ENCODE data around the gene EZH2. TPM values are rescaled to one million over a fixed set of nuclear protein-coding genes. Genes with fewer than 3 reads are reported as not detected.

The EZH2 gene
- total and polyA plus RNA-seq, 12 donors, result 0.53 to 4.6 (median 1.4) TPM

GRCh38 chr7:148849393-148850098 is 34.5 kb downstream of the EZH2 start:
- Histone ChIP-seq H3K36me3 (no peaks in the 10 kb centered on the region), H3K4me1 (peaks cover 0 to 8% (median 0%) of the 10 kb centered on the region in 9 donors), H3K27me3 (no peaks in the 10 kb centered on the region), H3K27ac (no peak overlapping the region), H3K4me3 (no peak overlapping the region), H3K9me3 (no peaks in the 10 kb centered on the region)
- TF ChIP-seq CTCF (IDR thresholded peaks at IDR 0.05), result no peak
- WGBS, 2 donors, result 83 to 84% methylated on average over 7 of the region's 7 CpGs
- no peak for ATAC-seq
- intact Hi-C loops (cut with DNase I), result loop anchor here in 2 of 10 donors (10.0 kb wide), 2 partner anchors 115 to 265 kb away; no protein-coding TSS in a partner anchor
- no peak for DNase-seq

GRCh38 chr7:148847815-148848734 is 36.0 kb downstream of the EZH2 start:
- no peaks in the 10 kb centered on the region for H3K9me3 ChIP-seq
- intact Hi-C loops (cut with DNase I), result no loop called here
- TF ChIP-seq CTCF (IDR thresholded peaks at IDR 0.05), result no peak
- no peak overlapping the region for H3K4me3 ChIP-seq
- H3K4me1 ChIP-seq, result peaks cover 0 to 8% (median 0%) of the 10 kb centered on the region in 9 donors
- no peak for ATAC-seq
- H3K27ac ChIP-seq, result no peak overlapping the region
- no peaks in the 10 kb centered on the region for H3K27me3 ChIP-seq
- WGBS, 2 donors, result 60 to 73% methylated on average over 9 of the region's 9 CpGs
- H3K36me3 ChIP-seq, result no peaks in the 10 kb centered on the region
- DNase-seq, result no peak

GRCh38 chr7:148838905-148839304 is 45.2 kb downstream of the EZH2 start:
- WGBS, 2 donors, result 82 to 88% methylated on average over 2 of the region's 2 CpGs
- no peak for ATAC-seq
- no peaks in the 10 kb centered on the region for H3K9me3 ChIP-seq
- H3K4me3 ChIP-seq, result no peak overlapping the region
- intact Hi-C loops (cut with DNase I), result no loop called here
- DNase-seq, result no peak
- peaks cover 0 to 13% (median 0%) of the 10 kb centered on the region in 9 donors for H3K4me1 ChIP-seq
- no peaks in the 10 kb centered on the region for H3K36me3 ChIP-seq
- no peak overlapping the region for H3K27ac ChIP-seq
- TF ChIP-seq CTCF (IDR thresholded peaks at IDR 0.05), result no peak
- H3K27me3 ChIP-seq, result no peaks in the 10 kb centered on the region

DNA sequence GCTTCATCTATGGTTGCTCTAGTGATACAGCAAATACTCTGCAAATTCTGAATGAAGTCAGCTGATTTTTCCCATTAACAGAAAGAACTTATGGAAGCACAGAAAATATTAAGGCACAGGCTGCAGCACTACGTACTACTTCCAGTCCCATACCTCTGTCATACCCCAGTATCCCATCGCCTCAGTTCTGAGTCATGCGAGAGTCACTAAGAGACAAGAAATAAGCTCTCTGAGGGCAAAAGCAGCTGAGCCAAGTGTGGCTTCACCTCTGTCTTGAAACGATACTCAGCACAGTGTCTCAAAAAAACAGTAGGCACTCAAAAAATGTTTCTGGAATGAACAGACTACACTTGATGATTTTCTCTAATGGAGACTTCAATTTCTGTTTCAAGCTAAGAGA is 48.2 kb downstream of the EZH2 start:
- Histone ChIP-seq H3K4me3 (no peak overlapping the region), H3K9me3 (no peaks in the 10 kb centered on the region), H3K4me1 (peaks cover 0 to 13% (median 0%) of the 10 kb centered on the region in 9 donors), H3K27me3 (no peaks in the 10 kb centered on the region), H3K36me3 (peaks cover 0 to 12% (median 0%) of the 10 kb centered on the region in 9 donors), H3K27ac (no peak overlapping the region)
- ATAC-seq (no peak), DNase-seq (no peak)
- no peak for TF ChIP-seq CTCF (IDR thresholded peaks at IDR 0.05)
- 97 to 98% methylated on average over 4 of the region's 4 CpGs for WGBS, 2 donors
- intact Hi-C loops (cut with DNase I), result no loop called here
